Fibroblast of skin of left biceps (primary cell): ENCODE data around the gene EML1.

Source experiments
- DNase-seq, 2 experiments: peaks; one replicate each; pipeline ENCODE4 v3.0.0-alpha.2; 2013; ENCODE audit warnings: low read depth in 2 of 2

The EML1 gene

GRCh38 chr14:99871771-99872170 lies 78.6 kb downstream of the EML1 start:
- no peak for DNase-seq

DNA sequence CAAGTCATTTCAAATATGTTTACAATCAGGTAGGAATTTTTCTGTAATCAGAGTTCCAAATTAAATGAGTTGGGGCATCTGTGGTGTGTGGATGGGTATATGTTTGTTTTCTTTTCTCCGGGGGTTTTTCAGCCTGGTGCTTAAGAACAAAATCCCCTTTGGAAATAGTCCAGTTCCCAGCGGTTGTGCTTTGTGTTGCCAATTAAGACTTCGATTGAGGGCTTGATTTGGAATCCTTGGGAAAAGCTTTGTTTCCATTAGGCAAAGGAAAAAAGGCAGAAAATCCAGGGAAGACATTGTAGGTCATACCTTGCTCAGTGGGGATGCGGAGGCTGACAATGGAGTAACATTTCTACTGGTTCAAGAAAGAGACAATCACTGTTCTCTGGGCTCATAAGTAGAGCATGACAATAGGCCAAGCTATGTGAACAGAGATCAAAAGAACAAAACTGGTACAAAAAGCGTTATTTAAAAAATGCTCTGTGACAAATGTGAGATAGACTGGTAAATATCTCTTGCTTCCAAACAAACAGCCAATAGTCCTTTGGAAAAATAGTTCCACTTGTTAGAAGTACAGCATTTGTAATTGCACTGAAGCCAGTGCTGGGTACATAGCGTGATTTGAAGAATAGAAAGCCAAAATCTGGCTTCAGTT lies 79.7 kb downstream of the EML1 start:
- DNase-seq, result no peak

GRCh38 chr14:99873653-99874052 lies 80.4 kb downstream of the EML1 start:
- DNase-seq, result no peak

GRCh38 chr14:99874306-99874705 lies 81.1 kb downstream of the EML1 start:
- no peak for DNase-seq

- DNase-seq, result no peak
Observed at GRCh38 chr14:99875421-99875820, 82.2 kb downstream of the EML1 start.

DNA sequence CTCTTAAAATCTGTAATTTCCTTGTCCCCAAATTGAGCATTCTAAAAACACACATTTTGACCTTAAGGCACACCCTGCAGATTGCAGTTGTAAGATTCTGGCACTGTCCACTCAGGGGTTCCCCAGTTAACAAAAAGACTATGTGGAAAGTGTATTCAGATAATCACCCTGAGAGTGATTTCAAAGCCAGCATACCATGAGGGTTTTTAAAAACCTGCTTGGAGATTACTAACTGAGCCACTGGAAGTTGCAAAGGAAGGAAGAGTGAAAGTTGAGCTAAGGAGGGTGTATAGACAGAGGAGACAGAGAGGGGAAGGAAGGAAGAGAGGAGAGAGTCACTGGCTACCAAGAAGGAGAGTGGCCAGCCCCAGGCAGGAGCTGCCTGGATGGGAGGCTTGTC lies 82.6 kb downstream of the EML1 start:
- DNase-seq, result no peak

DNA sequence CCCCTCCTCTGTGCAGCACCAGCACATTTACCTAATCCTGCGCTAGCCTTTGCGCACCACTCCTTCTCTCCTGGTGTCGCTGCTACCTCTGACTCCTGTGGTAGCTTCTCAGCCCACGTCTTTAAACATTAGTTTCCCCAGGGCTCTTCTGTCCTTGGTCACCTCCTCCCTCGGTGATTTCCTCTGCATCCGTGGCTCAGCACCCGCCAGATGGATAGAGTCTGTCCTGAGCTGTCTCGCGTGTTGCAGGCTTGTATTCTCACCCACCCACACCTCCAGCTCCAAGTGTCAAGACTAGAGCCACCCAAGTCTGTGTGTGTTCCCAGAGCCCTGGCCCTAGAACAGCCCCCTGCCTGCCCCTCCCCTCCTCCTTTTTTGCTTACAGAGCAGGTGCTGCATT lies 83.2 kb downstream of the EML1 start:
- no peak for DNase-seq

DNA sequence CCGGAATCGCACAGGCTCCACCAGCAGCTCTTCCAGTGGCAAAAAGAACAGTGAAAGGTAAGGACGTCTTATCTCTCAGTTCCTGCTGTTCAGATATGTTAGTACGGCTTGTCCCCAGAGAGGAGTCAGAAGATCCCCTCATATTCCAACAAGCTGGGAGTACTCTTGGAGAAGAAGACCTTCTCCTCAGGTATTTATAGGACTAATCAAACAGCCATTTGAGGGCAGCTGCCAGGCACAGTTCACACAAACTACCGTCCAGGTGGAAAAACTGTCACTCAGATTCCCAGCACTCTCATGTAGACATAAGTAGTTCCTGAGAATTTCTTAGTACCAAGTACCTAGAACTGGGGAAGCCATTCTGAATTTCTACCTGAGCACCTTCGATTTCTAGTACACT lies 85.3 kb downstream of the EML1 start:
- no peak for DNase-seq

- DNase-seq, result peak; percentile 67 to 71
Observed at GRCh38 chr14:99879401-99880295, 86.4 kb downstream of the EML1 start.

GRCh38 chr14:99880651-99881420 lies 87.6 kb downstream of the EML1 start:
- DNase-seq, result peak in 1 of 2 experiments; percentile 7

DNA sequence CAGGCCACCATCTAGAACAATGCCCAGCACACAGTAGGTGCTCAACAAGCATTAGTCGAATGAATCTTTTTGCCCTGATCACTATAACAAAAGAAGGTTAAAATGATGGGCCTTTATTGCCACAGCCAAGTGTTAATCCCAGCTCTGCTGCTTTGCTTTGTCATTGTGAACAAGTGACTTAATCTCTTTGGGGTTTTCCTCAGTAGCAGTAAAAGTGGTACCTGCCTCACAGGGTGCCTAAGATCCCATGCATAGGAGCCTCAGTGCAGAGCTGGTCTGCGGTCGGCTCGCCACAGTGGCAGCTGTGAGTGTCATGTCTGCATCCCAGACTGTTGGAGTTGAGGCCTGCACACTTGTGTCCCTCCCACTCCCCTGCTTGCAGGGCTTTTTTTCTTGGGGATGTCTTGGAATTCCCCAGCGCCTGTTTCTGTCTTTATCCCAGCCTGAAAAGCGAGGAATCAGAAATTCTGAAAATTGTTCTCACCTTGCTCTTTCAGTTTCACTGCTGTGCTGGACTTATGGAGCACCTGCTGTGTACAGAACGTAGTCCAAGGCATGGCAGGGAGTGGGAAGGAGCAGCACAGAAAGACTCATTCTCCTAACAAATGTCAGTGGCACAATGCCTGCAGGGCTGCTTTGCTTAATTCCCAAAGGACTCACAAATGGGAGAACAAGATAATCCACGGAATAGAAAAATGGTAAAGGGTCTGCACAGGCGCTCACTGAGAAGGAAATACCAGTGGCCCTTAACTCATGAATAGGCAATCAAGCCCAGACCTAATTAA lies 90.8 kb downstream of the EML1 start:
- no peak for DNase-seq

DNA sequence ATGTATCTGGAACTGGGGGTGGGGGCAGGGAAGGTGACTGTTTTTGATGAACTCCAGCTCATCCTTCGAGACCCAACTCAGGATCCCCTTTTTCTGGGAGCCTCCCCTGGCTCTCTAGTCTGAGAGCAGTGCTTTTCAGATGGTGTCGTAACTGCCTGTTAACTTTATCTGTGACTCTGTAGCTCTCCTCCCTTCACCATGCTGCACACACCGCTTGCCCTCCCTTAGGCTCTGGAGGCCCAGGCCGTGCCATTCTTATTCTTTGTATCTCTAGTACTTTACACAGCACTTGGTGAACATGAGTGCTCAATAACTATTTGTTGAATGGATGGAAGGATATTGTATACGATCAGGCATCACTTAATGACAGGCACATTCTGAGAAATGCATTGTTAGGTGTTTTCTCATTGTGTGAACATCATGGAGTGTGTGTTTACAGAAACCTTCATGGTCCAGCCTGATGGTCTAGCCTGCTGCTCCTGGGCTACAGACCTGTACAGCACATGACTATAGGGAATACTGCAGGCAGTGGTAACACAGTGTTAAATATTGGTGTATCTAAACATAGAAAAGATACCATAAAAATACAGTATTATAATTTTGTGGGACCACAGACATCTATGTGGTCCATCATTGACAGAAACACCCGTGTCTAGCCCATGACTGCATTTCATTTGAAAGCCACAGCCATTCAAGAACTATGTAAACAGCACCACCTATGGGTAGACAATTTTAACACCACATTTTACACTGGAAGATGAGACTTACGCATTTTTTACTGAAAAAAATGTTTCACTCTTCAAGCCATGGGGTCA lies 91.8 kb downstream of the EML1 start:
- peak in 1 of 2 experiments; percentile 22 for DNase-seq

DNA sequence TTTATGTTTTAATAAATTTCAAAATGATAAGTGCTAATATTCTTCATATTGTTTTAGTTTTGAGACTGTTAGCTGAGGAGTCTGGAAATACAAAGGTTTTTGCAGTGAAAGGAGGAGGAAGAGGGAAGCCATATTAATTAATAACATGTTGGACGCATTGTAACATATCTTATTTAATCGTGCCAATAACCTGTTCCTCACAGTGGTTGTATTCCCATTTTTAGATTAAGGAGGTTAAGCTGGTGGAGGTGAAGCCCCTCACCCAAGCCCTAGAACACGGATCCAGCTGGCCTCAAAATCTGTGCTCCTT lies 92.4 kb downstream of the EML1 start:
- no peak for DNase-seq

- no peak for DNase-seq
Observed at GRCh38 chr14:99887407-99887806, 94.2 kb downstream of the EML1 start.

DNA sequence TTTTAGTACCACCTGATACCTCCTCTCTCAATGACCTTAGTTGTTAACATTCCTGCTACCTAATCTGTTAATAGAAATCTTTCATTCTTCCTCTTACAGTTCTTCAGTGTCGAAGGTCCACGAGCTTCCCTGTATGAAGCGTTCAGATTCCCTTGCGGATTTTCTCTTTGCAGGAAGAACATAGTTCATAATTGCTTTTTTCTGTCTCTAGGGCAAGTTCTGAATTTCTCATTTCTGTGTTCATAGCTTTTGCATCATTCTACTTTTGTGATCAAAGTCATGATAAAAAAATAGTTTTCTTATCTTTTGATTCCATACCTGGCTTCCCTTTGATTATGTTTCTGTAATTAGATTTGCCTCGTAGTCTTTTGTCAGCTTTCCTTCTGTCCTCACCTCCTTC lies 94.9 kb downstream of the EML1 start:
- no peak for DNase-seq

DNA sequence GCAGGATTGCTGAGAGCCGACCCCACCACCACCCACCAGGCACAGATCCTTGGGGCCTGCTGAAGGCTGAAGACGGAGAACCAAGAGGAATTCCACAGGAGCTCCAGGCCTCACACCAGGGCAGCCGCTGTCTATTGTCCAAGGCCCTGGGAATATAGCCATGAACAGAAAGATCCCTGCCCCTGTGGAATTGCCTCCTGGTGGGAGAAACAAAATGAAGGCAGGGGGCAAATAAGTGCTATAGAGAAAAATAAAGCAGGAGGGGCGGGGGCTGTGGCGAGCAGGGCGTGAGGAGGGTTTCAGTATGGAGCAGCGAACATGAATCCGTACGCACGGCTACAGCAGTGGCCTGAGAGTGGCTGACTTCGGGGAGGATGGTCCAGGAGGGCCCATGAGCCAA lies 96.1 kb downstream of the EML1 start:
- no peak for DNase-seq

DNA sequence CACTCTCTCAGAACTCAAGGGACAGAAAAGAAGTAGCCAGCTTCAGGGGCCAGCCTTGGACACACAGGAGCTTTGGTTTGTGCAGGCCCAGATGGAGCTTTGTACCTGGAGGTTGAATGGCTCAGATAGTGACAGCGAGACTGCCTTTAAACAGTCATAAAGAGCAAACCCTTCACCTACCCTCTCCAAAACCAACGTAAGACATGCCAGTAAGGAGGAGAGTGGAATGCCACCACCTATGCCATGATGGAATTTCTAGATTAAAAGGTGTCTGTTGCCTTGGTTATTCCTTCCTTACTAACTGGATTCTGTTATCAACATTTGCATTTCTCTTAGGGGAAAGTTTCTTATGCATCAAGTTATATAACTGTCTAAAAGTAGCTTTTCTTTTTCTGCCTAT lies 98.1 kb downstream of the EML1 start:
- no peak for DNase-seq

GRCh38 chr14:99891900-99892299 lies 98.7 kb downstream of the EML1 start:
- no peak for DNase-seq

DNA sequence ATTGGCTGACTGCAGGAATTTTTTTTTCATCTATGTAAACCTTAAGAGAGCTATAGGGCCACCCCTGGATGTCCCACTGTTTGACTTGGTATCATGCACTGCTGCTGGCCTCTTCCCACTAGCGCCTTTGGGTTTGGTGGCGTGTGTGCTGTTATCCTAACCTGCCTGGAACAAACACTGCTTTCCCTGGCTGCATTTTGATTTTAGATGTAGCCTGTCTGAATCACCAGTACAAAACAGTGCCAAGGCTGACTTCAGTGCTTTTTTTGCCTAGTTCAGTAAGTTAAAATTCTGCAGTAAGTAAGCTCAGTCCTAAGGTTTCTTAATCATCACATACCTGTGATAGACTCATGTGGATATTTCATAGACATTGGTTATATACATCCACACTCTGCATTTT lies 99.2 kb downstream of the EML1 start:
- DNase-seq, result no peak

DNA sequence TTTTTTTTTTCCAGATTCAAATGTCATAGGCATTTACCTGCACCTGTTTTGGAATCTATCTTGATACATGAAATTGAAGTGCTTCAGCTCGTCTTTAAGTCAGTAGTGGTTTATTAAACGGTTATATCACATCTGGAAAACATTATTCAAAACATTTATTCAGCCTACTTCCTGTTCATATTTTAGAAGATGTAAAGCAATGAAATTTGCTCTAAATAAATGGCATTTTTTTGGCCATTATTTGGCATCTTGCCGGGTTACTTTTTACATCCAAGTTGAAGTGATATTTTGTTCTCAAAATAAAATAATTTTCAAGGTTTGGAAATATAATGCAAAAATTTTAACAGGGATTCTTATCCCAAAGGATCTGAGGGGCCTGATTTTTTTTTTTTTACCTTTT lies 103.1 kb downstream of the EML1 start:
- DNase-seq, result peak in 1 of 2 experiments; percentile 9

DNA sequence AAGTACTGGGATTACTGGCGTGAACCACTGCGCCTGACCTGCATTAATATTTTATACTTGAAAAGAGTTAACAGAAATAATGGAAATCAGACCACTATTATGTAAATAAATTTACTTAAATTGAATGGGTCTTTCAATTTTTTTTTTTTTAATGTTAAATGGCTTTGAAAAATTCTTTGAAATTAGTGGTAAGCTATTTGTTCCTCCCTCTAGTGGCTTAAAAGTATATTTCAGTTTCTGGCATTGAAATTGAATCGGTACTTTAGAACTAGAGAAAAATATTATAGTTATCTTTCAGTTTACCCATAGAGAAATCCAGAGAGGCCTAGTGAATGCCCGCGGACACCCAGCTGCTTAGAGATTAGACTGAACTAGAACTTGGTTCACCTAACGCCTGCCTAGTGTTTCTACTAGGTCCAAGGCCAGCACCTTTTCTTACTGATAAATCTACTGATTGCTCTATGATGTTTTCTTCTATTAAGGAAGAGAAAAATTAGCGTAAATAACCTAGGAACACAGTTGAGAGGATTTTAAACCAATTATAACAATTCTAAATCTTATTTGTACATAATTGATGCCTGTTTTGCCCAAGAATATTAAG lies 106.5 kb downstream of the EML1 start:
- DNase-seq, result peak in 1 of 2 experiments; percentile 9
